H1 (cell line): Measurements from ENCODE around the gene KIAA0040. TPM values are rescaled to one million over a fixed set of nuclear protein-coding genes. Genes with fewer than 3 reads are reported as not detected.

ENCODE experiments used
- ASH2L ChIP-seq: fragments of 200-600, 300-600 bp; sonication (generic); IDR thresholded peaks from one replicate; pipeline ENCODE4 v1.7.1; 2017; ENCODE audit warnings: low read length
- CHD7 ChIP-seq: fragments of 300-600 bp; sonication (generic); IDR thresholded peaks from 2 replicates; pipeline ENCODE4 v1.7.1; 2012; ENCODE audit warnings: low read length, moderate library complexity, mild to moderate bottlenecking, inconsistent platforms; ENCODE audit not compliant: insufficient replicate concordance
- JUN ChIP-seq: IDR thresholded peaks from 2 replicates; pipeline ENCODE4 v1.6.1; 2011; ENCODE audit warnings: low read depth, mild to moderate bottlenecking, improper control_type of control experiment, low read length
- RNF2 ChIP-seq: fragments of 200-900, 300-1000 bp; sonication (generic); IDR thresholded peaks from 2 replicates; pipeline ENCODE4 v1.7.1; 2016; ENCODE audit warnings: borderline replicate concordance, low read depth, mild to moderate bottlenecking, antibody characterized with exemption, low read length; ENCODE audit not compliant: poor library complexity, severe bottlenecking; ENCODE audit errors: missing control alignments
- SAP30 ChIP-seq: fragments of 300-600 bp; sonication (generic); IDR thresholded peaks from 2 replicates; pipeline ENCODE4 v1.7.1; 2012; ENCODE audit warnings: low read length, moderate library complexity, mild to moderate bottlenecking, inconsistent platforms; ENCODE audit not compliant: insufficient read depth, insufficient replicate concordance
- SP2 ChIP-seq: IDR thresholded peaks from 2 replicates; pipeline ENCODE4 v1.6.1; 2012; ENCODE audit warnings: mild to moderate bottlenecking, low read length, inconsistent platforms
- polyA plus RNA-seq, 7 experiments: library from polyadenylated mRNA; depleted of rRNA in 3 of 7; stranded (reverse) in 5 of 7; unstranded in 2 of 7; fragments of >200 nt in 5 of 7; fragments of 200-250 nt in 2 of 7; gene quantifications; 1 replicate in 5 of 7; 2 replicates in 1 of 7; 4 replicates in 1 of 7; pipeline versions ENCODE4 v1.2.1 to v1.2.3, GENCODE V29; 2011 to 2013; ENCODE audit warnings: missing spikeins in 2 of 7, mixed read lengths in 2 of 7
- total RNA-seq: library from RNA; stranded (reverse); fragmentation: NEBNext Ultra II Directional; extraction: Animal tissue kit (Norgen Biotek cat#: 25700); gene quantifications from 2 replicates; pipeline ENCODE4 v1.2.1, GENCODE V29; 2021

Gene KIAA0040
- total and polyA plus RNA-seq, 2 of the 8 experiments (the other 6 are each of a cell fraction or from before 2014, with no cell fraction given): 11.0 to 14.1 TPM

- TF ChIP-seq CHD7: no peak
- TF ChIP-seq ASH2L: no peak
- no peak for TF ChIP-seq SAP30
- no peak for TF ChIP-seq SP2
- TF ChIP-seq JUN: no peak
- no peak for TF ChIP-seq RNF2
- TF ChIP-seq, all 59 proteins: peak for 0
Measured at GRCh38 chr1:175204330-175204729, 11.8 kb upstream of the KIAA0040 start (continued).
